Adipose tissue (tissue), 3 donors: Measurements from ENCODE around the gene IRS1. TPM values are rescaled to one million over a fixed set of nuclear protein-coding genes. Genes with fewer than 3 reads are reported as not detected.

Experiments
- H3K27ac ChIP-seq: one replicate; pipeline ENCODE4 v1.5.1; 2013; ENCODE audit warnings: low read depth, low read length
- WGBS, 3 donors: extraction: QIAGEN DNeasy Blood & Tissue Kit; methylation state at CpG; one replicate each; pipeline ENCODE4 v1.1.7; 2013; 5-methylcytosine and 5-hydroxymethylcytosine counted together
- polyA plus RNA-seq, 3 donors: library from polyadenylated mRNA; stranded (reverse); fragments of 200-250 nt; gene quantifications; one replicate each; pipeline ENCODE4 v1.2.3, GENCODE V29; 2013
- donor health status: healthy with polysubstance abuse.
- donor health status: Bipolar disorder and iron deficiency.
- donor health status: healthy.

The IRS1 gene
- polyA plus RNA-seq, 3 donors, result 3.7 to 17.1 (median 6.6) TPM

- 33 to 55% (median 46%) methylated on average over 3 of the region's 3 CpGs for WGBS, 3 donors
- no peak overlapping the region for H3K27ac ChIP-seq
Measured at GRCh38 chr2:226740039-226740648, 59.5 kb downstream of the IRS1 start.

GRCh38 chr2:226739545-226740030 is 60.0 kb downstream of the IRS1 start:
- 74 to 87% (median 75%) methylated on average over 6 of the region's 6 CpGs for WGBS, 3 donors
- no peak overlapping the region for H3K27ac ChIP-seq

- no peak overlapping the region for H3K27ac ChIP-seq
- WGBS, 3 donors, result 55 to 76% (median 71%) methylated on average over 6 of the region's 6 CpGs
Measured at GRCh38 chr2:226738821-226739544, 60.6 kb downstream of the IRS1 start.

- WGBS, 3 donors, result 86 to 94% (median 93%) methylated on average over 8 of the region's 8 CpGs
- no peak overlapping the region for H3K27ac ChIP-seq
Measured at GRCh38 chr2:226738191-226738820, 61.3 kb downstream of the IRS1 start.

- WGBS, 3 donors, result 91 to 94% (median 93%) methylated on average over 4 of the region's 4 CpGs
- H3K27ac ChIP-seq, result no peak overlapping the region
Measured at GRCh38 chr2:226736382-226736781, 63.2 kb downstream of the IRS1 start.

GRCh38 chr2:226733927-226734564 is 65.6 kb downstream of the IRS1 start:
- H3K27ac ChIP-seq, result no peak overlapping the region
- WGBS, 3 donors, result 78 to 82% (median 82%) methylated on average over 4 of the region's 4 CpGs

- H3K27ac ChIP-seq, result no peak overlapping the region
- 31 to 64% (median 54%) methylated on average over 6 of the region's 6 CpGs for WGBS, 3 donors
Measured at GRCh38 chr2:226733189-226733858, 66.3 kb downstream of the IRS1 start.

- H3K27ac ChIP-seq, result no peak overlapping the region
- WGBS, 3 donors, result 86 to 92% (median 92%) methylated on average over 4 of the region's 4 CpGs
Measured at GRCh38 chr2:226732478-226733188, 67.0 kb downstream of the IRS1 start.

- H3K27ac ChIP-seq, result no peak overlapping the region
- WGBS, 3 donors, result 80 to 87% (median 86%) methylated on average over 4 of the region's 4 CpGs
Measured at GRCh38 chr2:226730481-226730880, 69.1 kb downstream of the IRS1 start.

- H3K27ac ChIP-seq, result no peak overlapping the region
- WGBS, 3 donors, result 83 to 95% (median 88%) methylated on average over 1 of the region's 1 CpG
Measured at GRCh38 chr2:226728996-226729395, 70.6 kb downstream of the IRS1 start.

GRCh38 chr2:226727251-226727650 is 72.4 kb downstream of the IRS1 start:
- H3K27ac ChIP-seq, result no peak overlapping the region
- 56 to 68% (median 63%) methylated on average over 1 of the region's 1 CpG for WGBS, 3 donors

- no peak overlapping the region for H3K27ac ChIP-seq
- WGBS, 3 donors, result 85 to 90% (median 87%) methylated on average over 2 of the region's 2 CpGs
Measured at GRCh38 chr2:226726546-226726945, 73.1 kb downstream of the IRS1 start.

- no peak overlapping the region for H3K27ac ChIP-seq
Measured at GRCh38 chr2:226725126-226725860, 74.3 kb downstream of the IRS1 start.

GRCh38 chr2:226721541-226721940 is 78.1 kb downstream of the IRS1 start:
- 52 to 54% (median 53%) methylated on average over 5 of the region's 5 CpGs for WGBS, 3 donors

More at GRCh38 chr2:226725126-226725860, 74.3 kb downstream of the IRS1 start:
- 56 to 57% (median 56%) methylated on average over 10 of the region's 10 CpGs for WGBS, 3 donors

GRCh38 chr2:226720948-226721347 is 78.7 kb downstream of the IRS1 start:
- H3K27ac ChIP-seq, result no peak overlapping the region
- 80 to 88% (median 81%) methylated on average over 5 of the region's 5 CpGs for WGBS, 3 donors

More at GRCh38 chr2:226721541-226721940, 78.1 kb downstream of the IRS1 start:
- H3K27ac ChIP-seq, result no peak overlapping the region

- 91 to 100% (median 92%) methylated on average over 1 of the region's 1 CpG for WGBS, 3 donors
- H3K27ac ChIP-seq, result no peak overlapping the region
Measured at GRCh38 chr2:226717719-226718118, 81.9 kb downstream of the IRS1 start.

GRCh38 chr2:226716126-226716525 is 83.5 kb downstream of the IRS1 start:
- H3K27ac ChIP-seq, result no peak overlapping the region
